Measurements from ENCODE around the gene ARHGAP9. TPM values are rescaled to one million over a fixed set of nuclear protein-coding genes. Genes with fewer than 3 reads are reported as not detected.

The ARHGAP9 gene
- total and polyA plus RNA-seq, 12 donors = 0.83 to 17.7 (median 3.8) TPM

DNA sequence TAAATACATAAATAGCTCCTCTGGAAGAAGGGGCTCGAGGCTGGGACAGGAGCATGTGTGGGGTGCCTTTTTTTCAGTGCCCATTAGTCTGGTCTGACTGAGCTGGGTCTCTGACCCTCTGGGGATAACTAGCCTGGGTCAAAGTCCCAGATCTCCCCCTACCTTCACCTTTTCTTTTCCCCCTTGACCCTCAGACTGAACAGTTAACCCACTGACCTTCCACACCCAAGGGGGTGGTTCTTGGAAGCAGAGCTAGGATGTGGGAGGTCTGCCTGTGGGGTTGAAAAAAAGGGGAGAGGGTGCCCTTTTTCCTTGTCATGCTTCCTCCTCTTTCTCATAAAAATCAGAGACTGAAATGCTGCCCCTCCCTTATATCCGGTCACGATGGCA is 21.0 kb downstream of the ARHGAP9 start:
- Histone ChIP-seq H3K27me3 (peaks cover 0 to 20% (median 0%) of the 10 kb centered on the region in 7 donors), H3K4me1 (peaks cover 5 to 41% (median 30%) of the 10 kb centered on the region in 9 donors), H3K9me3 (no peaks in the 10 kb centered on the region), H3K27ac (peak overlapping the region in 9 of 10 donors; percentile 52 to 91 (median 84)), H3K4me3 (peak overlapping the region; percentile 52 to 91 (median 70)), H3K36me3 (no peaks in the 10 kb centered on the region)
- 32 to 40% methylated on average over 3 of the region's 3 CpGs for WGBS, 2 donors
- intact Hi-C loops (cut with DNase I) = loop anchor here in 4 of 10 donors (5.0 to 10.0 kb wide), 3 partner anchors 166 to 196 kb away; partner anchors contain the start of gene B4GALNT1 (in 2 of the 4)
- DNase-seq (no peak), ATAC-seq (no peak)
- TF ChIP-seq, protein P1, sequence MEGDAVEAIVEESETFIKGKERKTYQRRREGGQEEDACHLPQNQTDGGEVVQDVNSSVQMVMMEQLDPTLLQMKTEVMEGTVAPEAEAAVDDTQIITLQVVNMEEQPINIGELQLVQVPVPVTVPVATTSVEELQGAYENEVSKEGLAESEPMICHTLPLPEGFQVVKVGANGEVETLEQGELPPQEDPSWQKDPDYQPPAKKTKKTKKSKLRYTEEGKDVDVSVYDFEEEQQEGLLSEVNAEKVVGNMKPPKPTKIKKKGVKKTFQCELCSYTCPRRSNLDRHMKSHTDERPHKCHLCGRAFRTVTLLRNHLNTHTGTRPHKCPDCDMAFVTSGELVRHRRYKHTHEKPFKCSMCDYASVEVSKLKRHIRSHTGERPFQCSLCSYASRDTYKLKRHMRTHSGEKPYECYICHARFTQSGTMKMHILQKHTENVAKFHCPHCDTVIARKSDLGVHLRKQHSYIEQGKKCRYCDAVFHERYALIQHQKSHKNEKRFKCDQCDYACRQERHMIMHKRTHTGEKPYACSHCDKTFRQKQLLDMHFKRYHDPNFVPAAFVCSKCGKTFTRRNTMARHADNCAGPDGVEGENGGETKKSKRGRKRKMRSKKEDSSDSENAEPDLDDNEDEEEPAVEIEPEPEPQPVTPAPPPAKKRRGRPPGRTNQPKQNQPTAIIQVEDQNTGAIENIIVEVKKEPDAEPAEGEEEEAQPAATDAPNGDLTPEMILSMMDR (IDR thresholded peaks at IDR 0.05) = no peak

DNA sequence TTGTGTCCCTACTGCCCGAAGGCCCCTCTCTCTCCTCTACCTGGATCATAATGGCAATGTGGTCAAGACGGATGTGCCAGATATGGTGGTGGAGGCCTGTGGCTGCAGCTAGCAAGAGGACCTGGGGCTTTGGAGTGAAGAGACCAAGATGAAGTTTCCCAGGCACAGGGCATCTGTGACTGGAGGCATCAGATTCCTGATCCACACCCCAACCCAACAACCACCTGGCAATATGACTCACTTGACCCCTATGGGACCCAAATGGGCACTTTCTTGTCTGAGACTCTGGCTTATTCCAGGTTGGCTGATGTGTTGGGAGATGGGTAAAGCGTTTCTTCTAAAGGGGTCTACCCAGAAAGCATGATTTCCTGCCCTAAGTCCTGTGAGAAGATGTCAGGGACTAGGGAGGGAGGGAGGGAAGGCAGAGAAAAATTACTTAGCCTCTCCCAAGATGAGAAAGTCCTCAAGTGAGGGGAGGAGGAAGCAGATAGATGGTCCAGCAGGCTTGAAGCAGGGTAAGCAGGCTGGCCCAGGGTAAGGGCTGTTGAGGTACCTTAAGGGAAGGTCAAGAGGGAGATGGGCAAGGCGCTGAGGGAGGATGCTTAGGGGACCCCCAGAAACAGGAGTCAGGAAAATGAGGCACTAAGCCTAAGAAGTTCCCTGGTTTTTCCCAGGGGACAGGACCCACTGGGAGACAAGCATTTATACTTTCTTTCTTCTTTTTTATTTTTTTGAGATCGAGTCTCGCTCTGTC is 22.8 kb downstream of the ARHGAP9 start:
- Histone ChIP-seq H3K27ac (no peak overlapping the region), H3K4me1 (peaks cover 5 to 44% (median 30%) of the 10 kb centered on the region in 9 donors), H3K36me3 (no peaks in the 10 kb centered on the region), H3K27me3 (peaks cover 0 to 17% (median 0%) of the 10 kb centered on the region in 7 donors), H3K4me3 (no peak overlapping the region), H3K9me3 (no peaks in the 10 kb centered on the region)
- DNase-seq (no peak), ATAC-seq (no peak)
- WGBS, 2 donors = 92 to 93% methylated on average over 6 of the region's 6 CpGs
- TF ChIP-seq, protein P1 (IDR thresholded peaks at IDR 0.05) = no peak
- intact Hi-C loops (cut with DNase I) = loop anchor here in 4 of 10 donors (5.0 to 10.0 kb wide), 3 partner anchors 168 to 195 kb away; partner anchors contain the start of gene B4GALNT1 (in 2 of the 4)

DNA sequence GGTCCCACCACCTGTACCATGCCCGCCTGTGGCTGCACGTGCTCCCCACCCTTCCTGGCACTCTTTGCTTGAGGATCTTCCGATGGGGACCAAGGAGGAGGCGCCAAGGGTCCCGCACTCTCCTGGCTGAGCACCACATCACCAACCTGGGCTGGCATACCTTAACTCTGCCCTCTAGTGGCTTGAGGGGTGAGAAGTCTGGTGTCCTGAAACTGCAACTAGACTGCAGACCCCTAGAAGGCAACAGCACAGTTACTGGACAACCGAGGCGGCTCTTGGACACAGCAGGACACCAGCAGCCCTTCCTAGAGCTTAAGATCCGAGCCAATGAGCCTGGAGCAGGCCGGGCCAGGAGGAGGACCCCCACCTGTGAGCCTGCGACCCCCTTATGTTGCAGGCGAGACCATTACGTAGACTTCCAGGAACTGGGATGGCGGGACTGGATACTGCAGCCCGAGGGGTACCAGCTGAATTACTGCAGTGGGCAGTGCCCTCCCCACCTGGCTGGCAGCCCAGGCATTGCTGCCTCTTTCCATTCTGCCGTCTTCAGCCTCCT is 23.4 kb downstream of the ARHGAP9 start:
- TF ChIP-seq, protein P1 (IDR thresholded peaks at IDR 0.05) = peak; percentile 16 to 58 (median 53)
- no peak for ATAC-seq
- Histone ChIP-seq H3K27ac (no peak overlapping the region), H3K4me1 (peaks cover 3 to 45% (median 28%) of the 10 kb centered on the region in 9 donors), H3K4me3 (no peak overlapping the region), H3K27me3 (peaks cover 0 to 10% (median 0%) of the 10 kb centered on the region in 7 donors), H3K36me3 (no peaks in the 10 kb centered on the region), H3K9me3 (no peaks in the 10 kb centered on the region)
- no peak for DNase-seq
- 37 to 38% methylated on average over 15 of the region's 15 CpGs for WGBS, 2 donors
- intact Hi-C loops (cut with DNase I) = loop anchor here in 4 of 10 donors (5.0 to 10.0 kb wide), 3 partner anchors 169 to 194 kb away; partner anchors contain the start of gene B4GALNT1 (in 2 of the 4)

DNA sequence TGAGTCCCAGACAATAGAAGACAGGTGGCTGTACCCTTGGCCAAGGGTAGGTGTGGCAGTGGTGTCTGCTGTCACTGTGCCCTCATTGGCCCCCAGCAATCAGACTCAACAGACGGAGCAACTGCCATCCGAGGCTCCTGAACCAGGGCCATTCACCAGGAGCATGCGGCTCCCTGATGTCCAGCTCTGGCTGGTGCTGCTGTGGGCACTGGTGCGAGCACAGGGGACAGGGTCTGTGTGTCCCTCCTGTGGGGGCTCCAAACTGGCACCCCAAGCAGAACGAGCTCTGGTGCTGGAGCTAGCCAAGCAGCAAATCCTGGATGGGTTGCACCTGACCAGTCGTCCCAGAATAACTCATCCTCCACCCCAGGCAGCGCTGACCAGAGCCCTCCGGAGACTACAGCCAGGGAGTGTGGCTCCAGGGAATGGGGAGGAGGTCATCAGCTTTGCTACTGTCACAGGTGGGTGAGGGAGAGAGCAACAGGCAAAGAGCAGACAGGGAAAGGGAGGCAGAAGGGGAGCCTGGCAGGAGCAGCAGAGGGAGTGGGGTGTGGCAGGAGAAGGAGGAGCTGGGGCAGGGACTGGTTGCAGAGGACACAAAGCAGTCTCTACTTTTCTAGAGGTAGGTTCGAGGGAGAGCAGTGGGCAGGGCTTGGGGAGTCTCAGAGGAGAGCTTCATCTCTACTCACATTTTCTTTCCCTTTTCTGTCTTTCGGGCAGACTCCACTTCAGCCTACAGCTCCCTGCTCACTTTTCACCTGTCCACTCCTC is 24.1 kb downstream of the ARHGAP9 start:
- DNase-seq = no peak
- Histone ChIP-seq H3K4me1 (peaks cover 0 to 39% (median 21%) of the 10 kb centered on the region in 9 donors), H3K9me3 (no peaks in the 10 kb centered on the region), H3K4me3 (no peak overlapping the region), H3K27me3 (peaks cover 0 to 4% (median 0%) of the 10 kb centered on the region in 7 donors), H3K27ac (no peak overlapping the region), H3K36me3 (no peaks in the 10 kb centered on the region)
- intact Hi-C loops (cut with DNase I) = loop anchor here in 4 of 10 donors (2.0 to 10.0 kb wide), 4 partner anchors 147 to 193 kb away; partner anchors contain the start of gene B4GALNT1 (in 2 of the 4)
- no peak for ATAC-seq
- 51 to 57% methylated on average over 10 of the region's 10 CpGs for WGBS, 2 donors
- TF ChIP-seq, protein P1 (IDR thresholded peaks at IDR 0.05) = no peak
